A673 (cell line): ENCODE measurements around the gene DNAH10. TPM values are rescaled to one million over a fixed set of nuclear protein-coding genes. Genes with fewer than 3 reads are reported as not detected.

ENCODE experiments used
- BruUV-seq: library from RNA; stranded (reverse); fragments of 400-500 nt; replicated peaks from 2 replicates; lab custom pipeline; 2021; lab: Mats Ljungman, UMichigan
- CTCF ChIA-PET: fragments of 300-600 bp; sonication (Branson Sonifier 250); formaldehyde crosslinking; loops from one replicate; lab custom pipeline; 2022; ENCODE audit warnings: antibody characterized with exemption; lab: Charles Lee
- POLR2A ChIA-PET: fragments of 300-600 bp; sonication (Branson Sonifier 250); formaldehyde crosslinking; loops from one replicate; lab custom pipeline; 2022; ENCODE audit warnings: antibody characterized with exemption; ENCODE audit not compliant: low non-redundant PET; lab: Charles Lee
- DNase-seq: peaks from one replicate; pipeline ENCODE4 v3.0.0-alpha.2; 2015; ENCODE audit warnings: low spot score
- H3K27ac ChIP-seq: fragments of 200-600 bp; sonication (generic); 2 replicates; pipeline ENCODE4 v1.5.1; 2016; ENCODE audit warnings: mixed run types, low read depth, mild to moderate bottlenecking, mixed read lengths, antibody characterized with exemption, low read length; ENCODE audit not compliant: poor library complexity, severe bottlenecking
- H3K27me3 ChIP-seq: fragments of 200-600 bp; sonication (generic); replicated peaks from 2 replicates; pipeline ENCODE4 v1.6.1; 2017; ENCODE audit warnings: mixed run types, low read depth, mild to moderate bottlenecking, mixed read lengths, antibody characterized with exemption, low read length; ENCODE audit not compliant: insufficient read depth, poor library complexity
- H3K36me3 ChIP-seq: fragments of 200-600 bp; sonication (generic); 2 replicates; pipeline ENCODE4 v1.6.1; 2016; ENCODE audit warnings: mixed run types, mild to moderate bottlenecking, mixed read lengths, antibody characterized with exemption, low read length; ENCODE audit not compliant: insufficient read depth, poor library complexity, severe bottlenecking
- H3K4me1 ChIP-seq: fragments of 200-600 bp; sonication (generic); 2 replicates; pipeline ENCODE4 v1.6.1; 2017; ENCODE audit warnings: mixed run types, mild to moderate bottlenecking, mixed read lengths, antibody characterized with exemption, low read length; ENCODE audit not compliant: insufficient read depth, poor library complexity, severe bottlenecking
- H3K4me3 ChIP-seq: fragments of 200-600 bp; sonication (generic); 2 replicates; pipeline ENCODE4 v1.5.1; 2016; ENCODE audit warnings: low read depth, mixed run types, mild to moderate bottlenecking, mixed read lengths, low read length; ENCODE audit not compliant: poor library complexity, severe bottlenecking
- H3K9me3 ChIP-seq: fragments of 200-600 bp; sonication (generic); 2 replicates; pipeline ENCODE4 v1.6.1; 2016; ENCODE audit warnings: mixed run types, low read depth, mild to moderate bottlenecking, mixed read lengths, antibody characterized with exemption, low read length; ENCODE audit not compliant: poor library complexity, severe bottlenecking
- EZH2 ChIP-seq: fragments of 200-600 bp; sonication (generic); IDR thresholded peaks from 2 replicates; pipeline ENCODE4 v1.6.1; 2017; ENCODE audit warnings: borderline replicate concordance, low read depth, mild to moderate bottlenecking, mixed read lengths, antibody characterized with exemption, low read length; ENCODE audit not compliant: poor library complexity, severe bottlenecking
- intact Hi-C: fragments of 100-400 bp; cut with micrococcal nuclease; formaldehyde crosslinking; loops from one replicate; pipeline ENCODE4 v1.10.0; 2022; ENCODE audit not compliant: unreplicated experiment
- total RNA-seq: library from RNA; stranded (reverse); gene quantifications from 2 replicates; pipeline ENCODE4 v1.2.3, GENCODE V29; 2021
- TF ChIP-seq, protein P1 (sequence below): fragments of 300-800, 200-600 bp; sonication (generic); conservative IDR thresholded peaks from 2 replicates; pipeline ENCODE4 v1.5.1; 2017; ENCODE audit warnings: low read depth, mild to moderate bottlenecking, antibody characterized with exemption, low read length, moderate library complexity, mixed read lengths

DNAH10 gene
- total RNA-seq, 1 experiment from 2014 or later, result 1.1 TPM

DNA sequence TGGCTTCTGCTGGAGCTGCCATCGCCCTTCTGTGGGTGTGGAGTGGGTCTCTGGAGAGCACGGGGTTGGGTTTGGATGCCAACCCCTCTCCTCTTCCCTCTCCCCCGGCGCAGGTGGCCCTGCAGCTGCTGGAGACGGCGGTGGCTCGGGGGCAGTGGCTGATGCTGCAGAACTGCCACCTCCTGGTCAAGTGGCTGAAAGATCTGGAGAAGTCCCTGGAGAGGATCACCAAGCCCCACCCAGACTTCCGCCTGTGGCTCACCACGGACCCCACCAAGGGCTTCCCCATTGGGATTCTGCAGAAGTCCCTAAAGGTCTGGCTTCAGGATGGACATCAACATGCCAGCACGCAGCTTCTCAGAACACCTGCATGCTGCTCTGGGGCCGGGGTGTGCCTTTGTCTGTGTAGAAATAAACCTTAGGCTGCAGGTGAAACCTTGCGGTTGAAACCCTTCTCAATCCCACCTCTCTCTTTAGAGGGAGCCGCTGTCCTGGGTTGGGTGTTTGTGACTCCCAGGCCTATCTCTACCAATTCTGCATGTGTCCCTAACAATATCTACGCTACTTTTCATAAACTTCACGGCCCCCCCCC, 166.3 kb downstream of the DNAH10 start:
- BruUV-seq, result no TSS peak
- Histone ChIP-seq H3K4me3 (no peak overlapping the region), H3K4me1 (no peaks in the 10 kb centered on the region), H3K9me3 (no peaks in the 10 kb centered on the region), H3K27ac (no peak overlapping the region), H3K27me3 (no peaks in the 10 kb centered on the region), H3K36me3 (no peaks in the 10 kb centered on the region)
- no peak for DNase-seq
- TF ChIP-seq, protein P1, sequence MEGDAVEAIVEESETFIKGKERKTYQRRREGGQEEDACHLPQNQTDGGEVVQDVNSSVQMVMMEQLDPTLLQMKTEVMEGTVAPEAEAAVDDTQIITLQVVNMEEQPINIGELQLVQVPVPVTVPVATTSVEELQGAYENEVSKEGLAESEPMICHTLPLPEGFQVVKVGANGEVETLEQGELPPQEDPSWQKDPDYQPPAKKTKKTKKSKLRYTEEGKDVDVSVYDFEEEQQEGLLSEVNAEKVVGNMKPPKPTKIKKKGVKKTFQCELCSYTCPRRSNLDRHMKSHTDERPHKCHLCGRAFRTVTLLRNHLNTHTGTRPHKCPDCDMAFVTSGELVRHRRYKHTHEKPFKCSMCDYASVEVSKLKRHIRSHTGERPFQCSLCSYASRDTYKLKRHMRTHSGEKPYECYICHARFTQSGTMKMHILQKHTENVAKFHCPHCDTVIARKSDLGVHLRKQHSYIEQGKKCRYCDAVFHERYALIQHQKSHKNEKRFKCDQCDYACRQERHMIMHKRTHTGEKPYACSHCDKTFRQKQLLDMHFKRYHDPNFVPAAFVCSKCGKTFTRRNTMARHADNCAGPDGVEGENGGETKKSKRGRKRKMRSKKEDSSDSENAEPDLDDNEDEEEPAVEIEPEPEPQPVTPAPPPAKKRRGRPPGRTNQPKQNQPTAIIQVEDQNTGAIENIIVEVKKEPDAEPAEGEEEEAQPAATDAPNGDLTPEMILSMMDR, result no peak
- no peak for TF ChIP-seq EZH2
- intact Hi-C loops, result no loop called here
- CTCF ChIA-PET, result no interaction called here
- POLR2A ChIA-PET, result no interaction called here

GRCh38 chr12:123928897-123929296, 166.8 kb downstream of the DNAH10 start:
- Histone ChIP-seq H3K4me3 (no peak overlapping the region), H3K27ac (no peak overlapping the region), H3K4me1 (no peaks in the 10 kb centered on the region), H3K36me3 (no peaks in the 10 kb centered on the region), H3K27me3 (no peaks in the 10 kb centered on the region), H3K9me3 (no peaks in the 10 kb centered on the region)
- TF ChIP-seq, protein P1, result no peak
- TF ChIP-seq EZH2, result no peak
- ChIA-PET POLR2A (no interaction called here), CTCF (no interaction called here)
- BruUV-seq, result no TSS peak
- intact Hi-C loops, result no loop called here
- no peak for DNase-seq

- CTCF ChIA-PET, result no interaction called here
- intact Hi-C loops, result no loop called here
- BruUV-seq, result no TSS peak
Observed at GRCh38 chr12:123929946-123930583, 168.0 kb downstream of the DNAH10 start.

More at GRCh38 chr12:123929946-123930583, 168.0 kb downstream of the DNAH10 start:
- Histone ChIP-seq H3K36me3 (no peaks in the 10 kb centered on the region), H3K27ac (no peak overlapping the region), H3K27me3 (no peaks in the 10 kb centered on the region), H3K4me1 (no peaks in the 10 kb centered on the region), H3K9me3 (no peaks in the 10 kb centered on the region), H3K4me3 (no peak overlapping the region)
- no peak for DNase-seq
- no peak for TF ChIP-seq EZH2
- TF ChIP-seq, protein P1, result no peak
- POLR2A ChIA-PET, result no interaction called here
